ENCODE data around the gene TWIST2. TPM values are rescaled to one million over a fixed set of nuclear protein-coding genes. Genes with fewer than 3 reads are reported as not detected.

Gene TWIST2
- total RNA-seq, 2 donors from 2014 or later, result 1.9 TPM; not detected in 1

DNA sequence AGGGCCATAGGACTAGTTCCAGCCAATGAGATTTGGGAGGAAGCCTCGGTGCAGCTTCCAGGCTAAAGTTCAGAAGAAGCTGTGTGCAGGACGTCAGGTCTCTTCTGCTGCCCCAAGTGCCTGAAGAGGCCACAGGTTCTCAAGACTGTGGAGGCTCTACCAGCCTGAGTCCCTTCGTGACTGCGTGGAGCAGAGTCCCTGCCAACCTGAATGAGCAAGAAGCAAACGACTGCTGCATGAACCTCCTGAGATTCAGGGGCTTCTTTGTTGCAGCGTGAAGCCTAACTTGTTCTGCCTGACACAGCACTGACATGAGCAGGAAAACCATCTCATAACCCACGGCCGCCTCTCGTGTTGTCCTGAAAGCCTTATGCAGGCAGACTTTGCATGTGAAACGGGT is 39.7 kb downstream of the TWIST2 start:
- no peak for DNase-seq
- no peaks in the 10 kb centered on the region for H3K36me3 ChIP-seq (ENCODE audit: control insufficient read depth, insufficient read depth, low read length)
- Mint-ChIP-seq H3K27me3 (ENCODE audit: insufficient read depth) (no peaks in the 10 kb centered on the region), H3K27ac (no peak overlapping the region), H3K9me3 (no peaks in the 10 kb centered on the region), H3K4me3 (no peak overlapping the region), H3K36me3 (ENCODE audit: low read depth) (no peaks in the 10 kb centered on the region), H3K4me1 (no peaks in the 10 kb centered on the region)
- H3K27me3 ChIP-seq (ENCODE audit: control insufficient read depth, insufficient read depth, low read length, poor library complexity, severe bottlenecking), result no peaks in the 10 kb centered on the region
- H3K9me3 ChIP-seq (ENCODE audit: control insufficient read depth, low read length), result no peaks in the 10 kb centered on the region
- H3K4me3 ChIP-seq (ENCODE audit: low read length), result no peak overlapping the region
- H3K4me1 ChIP-seq (ENCODE audit: control insufficient read depth, insufficient read depth, low read length), result no peaks in the 10 kb centered on the region
- no peak overlapping the region for H3K9ac ChIP-seq (ENCODE audit: extremely low read depth, low read length, poor library complexity, severe bottlenecking)
- H3K27ac ChIP-seq (ENCODE audit: low read depth, low read length), result no peak overlapping the region
- 92% methylated on average over 9 to 10 of the region's 10 CpGs for WGBS, 2 experiments (ENCODE audit: insufficient coverage in 1 of 2, insufficient read length in 1 of 2)
- TF ChIP-seq CTCF (conservative IDR thresholded peaks at IDR 0.05), result no peak

DNA sequence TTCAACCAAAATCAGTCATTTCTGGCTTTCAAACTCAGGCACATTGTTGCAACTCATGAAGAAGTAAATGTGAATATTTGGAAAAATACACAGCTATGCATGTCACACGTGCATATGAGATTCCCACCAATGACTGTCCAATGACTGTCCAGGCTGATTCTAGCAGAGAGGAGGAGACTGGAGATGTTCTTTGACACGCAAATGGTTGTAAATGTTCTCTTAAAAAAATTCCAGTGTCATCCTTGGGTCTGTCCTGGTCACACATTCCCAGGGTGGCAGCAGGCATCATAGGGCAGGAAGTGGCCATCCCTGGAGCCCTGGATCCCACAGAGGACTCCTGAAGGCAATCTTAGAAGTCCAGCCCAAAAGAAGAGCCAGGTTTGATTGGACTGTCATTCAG is 40.9 kb downstream of the TWIST2 start:
- no peak overlapping the region for H3K4me3 Mint-ChIP-seq
- Histone ChIP-seq H3K4me1 (ENCODE audit: control insufficient read depth, insufficient read depth, low read length) (no peaks in the 10 kb centered on the region), H3K4me3 (ENCODE audit: low read length) (no peak overlapping the region), H3K9ac (ENCODE audit: extremely low read depth, low read length, poor library complexity, severe bottlenecking) (no peak overlapping the region), H3K27me3 (ENCODE audit: control insufficient read depth, insufficient read depth, low read length, poor library complexity, severe bottlenecking) (no peaks in the 10 kb centered on the region), H3K27ac (ENCODE audit: low read depth, low read length) (no peak overlapping the region), H3K9me3 (ENCODE audit: control insufficient read depth, low read length) (no peaks in the 10 kb centered on the region), H3K36me3 (ENCODE audit: control insufficient read depth, insufficient read depth, low read length) (no peaks in the 10 kb centered on the region)
- no peaks in the 10 kb centered on the region for H3K36me3 Mint-ChIP-seq (ENCODE audit: low read depth)
- no peaks in the 10 kb centered on the region for H3K27me3 Mint-ChIP-seq (ENCODE audit: insufficient read depth)
- no peak overlapping the region for H3K27ac Mint-ChIP-seq
- no peak for DNase-seq
- no peaks in the 10 kb centered on the region for H3K4me1 Mint-ChIP-seq
- WGBS, 2 experiments (ENCODE audit: insufficient coverage in 1 of 2, insufficient read length in 1 of 2), result 84 to 94% methylated on average over 2 of the region's 2 CpGs
- H3K9me3 Mint-ChIP-seq, result no peaks in the 10 kb centered on the region
- TF ChIP-seq CTCF (conservative IDR thresholded peaks at IDR 0.05), result no peak

- Histone ChIP-seq H3K36me3 (ENCODE audit: control insufficient read depth, insufficient read depth, low read length) (no peaks in the 10 kb centered on the region), H3K27me3 (ENCODE audit: control insufficient read depth, insufficient read depth, low read length, poor library complexity, severe bottlenecking) (no peaks in the 10 kb centered on the region), H3K4me1 (ENCODE audit: control insufficient read depth, insufficient read depth, low read length) (no peaks in the 10 kb centered on the region), H3K4me3 (ENCODE audit: low read length) (no peak overlapping the region), H3K9me3 (ENCODE audit: control insufficient read depth, low read length) (no peaks in the 10 kb centered on the region), H3K9ac (ENCODE audit: extremely low read depth, low read length, poor library complexity, severe bottlenecking) (no peak overlapping the region), H3K27ac (ENCODE audit: low read depth, low read length) (no peak overlapping the region)
- Mint-ChIP-seq H3K27ac (no peak overlapping the region), H3K4me1 (no peaks in the 10 kb centered on the region), H3K27me3 (ENCODE audit: insufficient read depth) (no peaks in the 10 kb centered on the region), H3K36me3 (ENCODE audit: low read depth) (no peaks in the 10 kb centered on the region), H3K9me3 (no peaks in the 10 kb centered on the region), H3K4me3 (no peak overlapping the region)
- 95 to 100% methylated on average over 8 to 13 of the region's 13 CpGs for WGBS, 2 experiments (ENCODE audit: insufficient coverage in 1 of 2, insufficient read length in 1 of 2)
- no peak for TF ChIP-seq CTCF (conservative IDR thresholded peaks at IDR 0.05)
- no peak for DNase-seq
Measured at GRCh38 chr2:238890131-238890530, 42.2 kb downstream of the TWIST2 start.

All from endodermal cell (in vitro differentiated cells).